ENCODE results near the gene SDF4. TPM values are rescaled to one million over a fixed set of nuclear protein-coding genes. Genes with fewer than 3 reads are reported as not detected.
"Not testable (repeated sequence)": the region's sequence is repeated elsewhere in the genome, so short reads cannot be mapped to it uniquely, and the experiment has no call there.

SDF4 gene
- total RNA-seq, 1 donor from 2014 or later: 69.9 TPM

- ATAC-seq: no peak
Observed at GRCh38 chr1:1259540-1259939, 27.7 kb upstream of the SDF4 start.

- ATAC-seq: no peak
Observed at GRCh38 chr1:1259119-1259488, 27.3 kb upstream of the SDF4 start.

- no peak for ATAC-seq
Observed at GRCh38 chr1:1256956-1257871, 25.4 kb upstream of the SDF4 start.

GRCh38 chr1:1255611-1256010, 23.8 kb upstream of the SDF4 start:
- ATAC-seq: no peak

- ATAC-seq: no peak
Observed at GRCh38 chr1:1255078-1255477, 23.3 kb upstream of the SDF4 start.

DNA sequence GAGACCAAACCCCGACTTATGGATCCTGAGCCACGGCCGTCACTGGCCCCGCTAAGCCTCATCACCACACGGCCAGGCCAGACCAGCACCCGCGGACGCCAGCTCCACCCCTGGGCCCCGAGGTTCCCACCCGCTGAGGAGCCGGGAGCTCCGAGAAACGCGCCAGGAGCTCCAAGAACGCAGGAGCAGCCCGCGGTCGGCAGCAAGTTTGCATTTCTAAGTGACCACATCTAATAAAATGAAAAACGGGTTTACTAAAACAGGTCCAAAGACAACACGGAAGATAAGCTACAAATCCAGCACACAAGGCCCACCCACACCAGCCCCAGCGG, 22.8 kb upstream of the SDF4 start:
- ATAC-seq: no peak

- ATAC-seq: no peak
Observed at GRCh38 chr1:1253972-1254666, 22.3 kb upstream of the SDF4 start.

- no peak for ATAC-seq
Observed at GRCh38 chr1:1253314-1253713, 21.5 kb upstream of the SDF4 start.

DNA sequence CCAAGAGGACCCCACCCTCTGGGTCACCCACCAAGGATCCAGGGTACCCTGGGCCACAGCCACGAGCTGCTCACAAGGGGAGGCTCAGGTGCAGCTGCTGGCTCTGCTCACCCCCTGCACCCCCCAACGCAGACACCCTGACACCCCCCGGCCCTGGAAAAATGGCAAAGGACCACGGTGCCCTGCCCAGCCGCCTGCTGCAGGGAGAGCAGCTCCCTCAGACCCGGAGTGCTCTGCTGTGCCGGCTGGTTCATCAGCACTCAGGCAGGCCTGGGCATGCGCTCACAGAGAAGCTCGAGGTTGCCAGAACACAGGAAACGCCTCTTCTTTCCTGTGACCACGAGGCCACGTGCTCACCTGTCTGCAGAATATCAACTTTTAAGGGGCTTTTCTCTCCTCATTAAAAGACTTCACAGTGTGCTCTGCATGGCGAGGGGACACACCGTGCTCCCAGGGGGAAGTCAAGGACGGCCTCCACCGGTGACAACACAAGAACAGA, 19.0 kb upstream of the SDF4 start:
- ATAC-seq: peak; percentile 90

DNA sequence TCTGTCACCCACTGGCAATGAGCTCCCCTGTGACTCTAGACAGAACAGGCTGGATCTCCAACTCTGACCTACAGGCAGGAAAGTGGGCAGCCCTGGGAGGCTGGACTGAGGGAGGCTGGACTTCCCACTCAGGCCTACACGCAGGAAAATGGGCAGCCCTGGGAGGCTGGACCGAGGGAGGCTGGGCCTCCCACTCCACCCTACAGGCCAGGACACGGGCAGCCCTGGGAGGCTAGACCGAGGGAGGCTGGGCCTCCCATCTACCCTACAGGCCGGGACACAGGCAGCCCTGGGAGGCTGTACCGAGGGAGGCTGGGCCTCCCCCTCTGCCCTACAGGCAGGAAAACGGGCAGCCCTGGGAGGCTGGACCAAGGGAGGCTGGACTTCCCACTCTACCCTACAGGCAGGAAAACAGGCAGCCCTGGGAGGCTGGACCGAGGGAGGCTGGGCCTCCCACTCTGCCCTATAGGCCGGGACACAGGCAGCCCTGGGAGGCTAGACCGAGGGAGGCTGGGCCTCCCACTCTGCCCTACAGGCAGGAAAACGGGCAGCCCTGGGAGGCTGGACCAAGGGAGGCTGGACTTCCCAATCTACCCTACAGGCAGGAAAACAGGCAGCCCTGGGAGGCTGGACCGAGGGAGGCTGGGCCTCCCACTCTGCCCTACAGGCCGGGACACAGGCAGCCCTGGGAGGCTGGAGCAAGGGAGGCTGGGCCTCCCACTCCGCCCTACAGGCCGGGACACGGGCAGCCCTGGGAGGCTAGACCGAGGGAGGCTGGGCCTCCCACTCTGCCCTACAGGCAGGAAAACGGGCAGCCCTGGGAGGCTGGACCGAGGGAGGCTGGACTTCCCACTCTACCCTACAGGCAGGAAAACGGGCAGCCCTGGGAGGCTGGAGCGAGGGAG, 16.5 kb upstream of the SDF4 start:
- not testable (repeated sequence) for ATAC-seq

DNA sequence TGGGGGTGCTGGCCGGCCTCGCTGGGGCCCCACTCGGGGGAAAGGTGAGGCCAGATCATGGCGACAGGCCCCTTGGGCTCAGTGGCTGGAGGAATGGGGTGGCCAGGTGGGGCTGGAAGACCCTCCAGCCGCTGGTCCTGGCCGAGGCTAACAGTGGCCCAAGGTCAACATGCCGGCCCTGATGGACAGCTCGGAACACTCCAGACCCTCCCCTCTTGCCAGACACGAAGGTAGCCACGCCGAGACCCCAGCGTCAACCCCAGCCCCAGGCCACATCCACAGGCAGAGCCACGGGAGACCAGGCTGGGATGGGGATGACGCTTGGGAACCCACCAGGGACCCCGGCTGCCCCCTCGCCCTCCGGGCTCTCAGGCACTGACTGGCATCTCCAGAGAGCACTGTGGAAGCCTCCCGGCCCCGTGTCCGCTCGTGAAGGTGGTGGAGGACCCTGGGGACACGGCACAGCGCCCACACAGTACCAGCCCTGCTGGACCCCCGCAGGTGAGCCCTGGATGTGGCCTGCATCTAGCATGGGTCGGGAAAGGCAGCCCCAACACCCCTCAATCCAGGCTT, 15.6 kb upstream of the SDF4 start:
- peak; percentile 5 for ATAC-seq

DNA sequence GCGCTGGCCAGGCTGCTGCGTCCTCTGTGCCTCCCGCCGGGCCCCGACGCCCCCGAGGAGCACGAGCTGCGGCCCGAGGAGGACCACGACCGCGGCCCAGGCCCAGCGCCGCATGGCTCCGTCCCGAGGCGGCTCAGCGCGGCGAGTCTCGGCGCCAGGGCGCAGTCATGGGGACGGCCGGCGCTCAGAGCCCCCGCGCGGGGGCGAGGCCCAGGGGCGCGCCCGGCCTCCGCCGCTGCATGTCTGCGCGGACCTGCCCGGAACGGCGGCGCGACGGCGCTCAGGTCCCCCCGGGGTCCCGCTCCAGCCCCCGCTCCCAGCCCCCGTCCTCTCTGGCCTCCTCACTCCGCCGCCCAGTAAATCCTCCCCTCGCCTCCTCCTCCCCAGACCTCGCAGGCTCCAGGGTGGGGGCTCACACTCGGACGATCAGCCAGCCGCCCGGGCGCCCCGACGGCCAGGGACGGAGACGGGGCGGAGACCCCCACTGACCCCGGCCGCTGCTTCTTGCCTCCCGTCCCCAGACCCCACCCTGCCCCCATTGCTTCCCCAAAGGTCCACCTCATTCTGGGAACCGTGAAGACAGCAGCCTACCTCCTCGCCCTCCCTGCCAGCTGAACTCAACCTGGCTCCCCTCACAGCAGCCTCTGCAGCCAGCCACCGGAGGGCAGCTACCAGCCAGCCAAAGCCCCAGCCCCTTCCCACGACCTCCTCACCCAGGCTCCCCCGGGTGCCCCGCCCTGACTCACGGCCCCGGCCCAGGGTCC, 15.0 kb upstream of the SDF4 start, which contains the start of gene C1QTNF12:
C1QTNF12 (minus strand) TSS at position 146 of the 764 bp plus-strand sequence; CDS start at position 114, 32 bp downstream.
- peak; percentile 27 for ATAC-seq

GRCh38 chr1:1245817-1246576, 14.2 kb upstream of the SDF4 start:
- ATAC-seq: no peak

DNA sequence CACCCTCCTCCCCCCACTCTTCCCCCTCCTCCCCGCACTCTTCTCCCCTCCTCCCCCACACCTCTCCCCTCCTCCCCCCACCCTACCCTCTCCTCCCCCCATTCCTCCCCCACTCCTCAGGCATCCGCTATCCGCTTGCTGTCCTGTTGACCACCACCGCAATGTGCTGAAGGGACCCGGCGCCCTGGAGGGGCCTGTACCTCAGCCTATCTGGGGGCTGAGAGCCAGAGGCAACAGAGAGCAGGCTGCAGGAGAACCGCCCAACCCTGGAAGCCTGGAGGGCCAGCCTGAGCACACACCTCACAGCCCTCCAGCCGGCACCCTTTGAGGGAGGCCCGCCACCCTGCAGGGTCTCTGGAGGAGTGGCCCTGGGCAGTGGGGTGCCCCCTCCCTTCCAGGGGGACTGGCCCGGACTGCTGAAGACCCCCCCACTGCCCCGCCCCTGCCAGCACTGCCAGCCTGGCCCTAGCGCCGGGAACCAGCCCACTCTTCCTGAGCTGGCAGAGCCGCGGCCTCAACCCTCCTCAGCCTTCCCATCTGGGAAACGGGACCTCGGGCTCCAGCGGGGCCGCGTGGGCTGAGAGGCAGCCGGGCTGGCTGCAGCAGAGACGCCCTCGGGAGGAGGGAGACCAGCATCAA, 13.5 kb upstream of the SDF4 start:
- no peak for ATAC-seq

GRCh38 chr1:1244192-1244811, 12.5 kb upstream of the SDF4 start:
- no peak for ATAC-seq

GRCh38 chr1:1243807-1244191, 12.0 kb upstream of the SDF4 start:
- ATAC-seq: no peak

DNA sequence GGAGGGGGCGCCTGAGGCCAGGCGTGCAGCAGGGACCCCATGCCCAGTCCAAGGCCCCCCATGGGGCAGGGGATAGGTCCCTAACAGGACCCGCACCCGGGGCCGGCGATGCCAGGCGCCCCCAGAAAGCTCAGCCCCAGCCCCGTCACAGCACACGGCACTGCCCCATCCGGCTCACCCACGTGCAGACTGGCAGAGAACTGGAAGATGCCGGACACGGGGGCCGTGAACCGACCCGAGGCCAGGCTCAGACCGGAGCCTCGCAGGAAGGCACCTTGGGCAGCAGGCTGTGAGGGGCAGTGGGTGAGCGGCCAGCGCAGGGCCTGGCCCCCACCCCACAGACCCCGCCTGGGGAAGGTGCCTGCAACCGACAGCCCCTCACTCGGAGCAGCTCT, 11.5 kb upstream of the SDF4 start:
- ATAC-seq: no peak

DNA sequence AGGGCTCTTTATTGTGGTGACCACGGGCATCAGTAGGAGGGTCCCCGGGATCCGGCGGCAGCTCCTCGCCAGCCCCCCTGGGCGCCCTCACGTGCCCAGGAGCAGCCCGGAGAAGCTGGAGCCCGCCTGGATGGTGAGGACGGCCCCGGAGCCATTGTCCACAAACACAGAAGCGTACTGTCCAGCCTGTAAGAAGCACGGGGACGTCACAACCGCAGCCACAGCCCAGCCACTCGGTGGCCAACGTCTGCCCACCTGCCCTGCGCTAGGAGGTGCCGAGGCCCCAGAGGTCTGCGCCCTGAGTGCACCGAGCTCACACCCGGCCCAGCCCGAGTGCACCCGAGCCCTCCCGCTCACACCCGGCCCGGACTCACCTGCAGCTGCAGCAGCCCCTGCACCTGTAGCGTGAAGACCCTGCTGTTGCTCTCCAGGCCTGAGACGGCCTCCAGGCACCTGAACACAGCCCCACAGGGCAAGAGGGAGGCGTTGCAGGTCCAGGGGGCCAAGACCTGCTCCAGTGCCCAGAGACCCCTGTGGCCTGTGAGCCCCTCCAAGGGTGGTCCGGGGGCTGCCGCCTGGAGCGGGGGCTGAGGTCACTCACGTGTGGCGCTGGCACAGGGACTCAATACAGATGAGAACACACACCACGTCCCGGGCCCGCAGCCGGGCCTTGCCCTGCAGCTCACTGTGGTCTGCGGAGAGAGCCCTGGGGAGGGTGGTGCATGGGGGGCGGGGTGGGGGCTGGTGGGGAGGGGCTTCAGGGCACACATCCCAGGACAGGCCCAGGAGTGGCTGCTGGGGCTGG, 10.9 kb upstream of the SDF4 start:
- no peak for ATAC-seq
